GM18520 (cell line): ENCODE results near the gene WNT9A.
"Not testable (repeated sequence)": the region's sequence is repeated elsewhere in the genome, so short reads cannot be mapped to it uniquely, and the experiment has no call there.

Experiments
- ATAC-seq: cut with Tn5 transposase; IDR thresholded peaks from one replicate; pipeline ENCODE4 v1.9.1; 2021; ENCODE audit not compliant: unreplicated experiment

The WNT9A gene, protein sequence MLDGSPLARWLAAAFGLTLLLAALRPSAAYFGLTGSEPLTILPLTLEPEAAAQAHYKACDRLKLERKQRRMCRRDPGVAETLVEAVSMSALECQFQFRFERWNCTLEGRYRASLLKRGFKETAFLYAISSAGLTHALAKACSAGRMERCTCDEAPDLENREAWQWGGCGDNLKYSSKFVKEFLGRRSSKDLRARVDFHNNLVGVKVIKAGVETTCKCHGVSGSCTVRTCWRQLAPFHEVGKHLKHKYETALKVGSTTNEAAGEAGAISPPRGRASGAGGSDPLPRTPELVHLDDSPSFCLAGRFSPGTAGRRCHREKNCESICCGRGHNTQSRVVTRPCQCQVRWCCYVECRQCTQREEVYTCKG

DNA sequence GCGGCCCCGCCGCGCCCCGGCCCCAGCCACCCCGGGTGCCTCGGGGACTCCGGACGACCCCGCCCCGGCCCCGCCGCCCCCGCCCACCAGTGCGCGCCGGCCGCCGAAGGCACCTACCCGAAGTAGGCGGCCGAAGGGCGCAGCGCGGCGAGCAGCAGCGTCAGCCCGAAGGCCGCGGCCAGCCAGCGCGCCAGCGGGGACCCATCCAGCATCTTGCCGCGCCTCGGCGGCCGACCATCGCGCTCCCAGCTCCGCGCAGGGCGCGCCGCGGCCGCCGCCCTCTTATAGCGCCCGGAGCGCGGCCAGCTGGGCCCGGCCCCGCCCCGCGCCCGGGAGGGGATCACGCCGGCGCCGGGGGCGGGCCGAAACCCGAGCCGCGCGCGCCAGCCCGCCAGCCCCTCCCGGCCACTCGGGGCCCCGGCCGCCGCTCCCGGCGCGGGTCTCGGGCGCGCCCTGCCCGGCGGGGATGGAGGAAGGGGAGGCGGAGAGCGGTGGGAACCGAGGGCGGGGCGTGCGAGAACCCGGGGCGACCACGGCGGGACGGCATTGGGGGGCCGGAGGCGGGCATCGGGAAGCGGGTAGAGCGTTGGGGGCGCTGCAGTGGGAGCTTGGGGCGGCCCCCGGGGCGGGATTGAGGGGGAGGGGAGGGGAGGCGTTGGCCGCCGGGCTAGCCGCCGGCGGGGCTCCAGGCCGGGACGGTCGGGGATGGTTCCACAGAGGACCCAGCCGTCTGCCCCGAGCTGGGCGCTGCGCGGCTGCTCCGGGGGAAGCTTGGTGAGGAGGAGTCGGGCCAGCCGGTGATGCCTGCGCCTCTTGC is at the start of gene WNT9A:
TSS of gene WNT9A (minus strand) at position 257 of the 817 bp plus-strand sequence. CDS start at position 212, 45 bp downstream.
- ATAC-seq, result no peak

DNA sequence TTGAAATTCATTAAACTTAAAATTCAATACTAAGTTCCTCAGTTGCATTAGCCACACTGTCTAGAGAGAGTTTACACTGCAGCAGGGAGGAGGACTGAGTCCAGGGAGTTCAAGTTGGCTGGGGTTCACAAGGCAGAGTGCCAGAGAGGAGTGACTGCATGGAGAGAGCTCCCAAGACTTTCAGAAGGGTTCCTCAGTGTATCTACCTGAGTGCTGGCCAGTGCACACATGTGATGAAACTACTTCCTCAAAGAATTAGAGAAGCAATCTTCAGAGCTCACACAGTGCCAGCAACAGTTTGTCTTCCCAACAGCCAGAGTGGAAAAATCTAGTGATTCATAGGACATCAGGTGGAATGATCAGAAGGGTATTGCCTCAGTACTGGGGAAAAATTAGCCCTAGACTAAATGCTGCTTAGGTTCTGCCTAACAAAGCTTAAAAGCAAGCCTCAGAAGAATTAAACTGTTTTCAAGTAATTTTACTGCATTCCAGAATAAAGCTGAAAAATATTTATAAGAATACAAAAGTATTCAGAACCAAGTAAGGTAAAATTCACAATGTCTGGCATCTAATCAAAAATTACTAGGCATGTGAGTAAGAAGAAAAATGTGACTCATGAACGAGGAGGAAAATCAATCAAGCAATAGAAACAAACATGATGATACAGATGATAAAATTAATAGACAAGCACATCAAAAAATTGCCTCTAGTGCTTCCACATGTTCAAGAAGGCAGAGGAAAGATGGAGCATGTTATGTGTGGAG is 48.6 kb upstream of the WNT9A start:
- no peak for ATAC-seq

DNA sequence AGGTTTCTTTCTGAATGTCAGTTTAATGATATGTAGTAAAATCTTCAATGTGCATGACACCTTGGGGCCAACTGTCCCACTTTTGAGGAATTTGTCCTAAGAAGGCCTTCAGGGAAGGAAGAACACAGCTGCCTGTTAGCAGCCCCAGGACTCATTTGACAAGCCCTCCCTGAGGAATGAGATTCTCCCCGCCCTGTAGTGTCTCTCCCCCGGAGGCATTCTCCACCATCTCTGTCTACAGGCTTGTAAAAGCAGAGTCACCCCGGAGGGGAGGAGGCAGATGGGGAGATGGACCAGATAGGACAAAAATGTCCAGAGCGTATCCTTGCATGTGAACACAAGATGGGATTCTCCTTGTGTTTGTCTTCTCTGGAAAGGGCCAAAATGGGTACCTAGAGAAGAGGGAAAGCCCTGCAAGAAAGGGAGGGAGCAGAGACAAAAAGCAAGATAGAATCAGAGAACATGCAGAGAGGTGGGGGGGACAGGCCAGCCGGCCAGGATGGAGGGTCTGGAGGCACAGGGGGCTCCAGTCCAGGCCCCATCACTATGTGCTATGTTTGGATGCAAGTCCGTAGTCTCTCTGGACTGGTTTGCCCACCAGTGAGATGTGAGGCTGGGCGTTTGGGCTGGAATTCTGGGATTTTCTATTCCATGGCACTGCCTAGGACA is 47.0 kb upstream of the WNT9A start:
- ATAC-seq, result no peak

GRCh38 chr1:227987181-227987580 is 39.4 kb upstream of the WNT9A start:
- no peak for ATAC-seq

DNA sequence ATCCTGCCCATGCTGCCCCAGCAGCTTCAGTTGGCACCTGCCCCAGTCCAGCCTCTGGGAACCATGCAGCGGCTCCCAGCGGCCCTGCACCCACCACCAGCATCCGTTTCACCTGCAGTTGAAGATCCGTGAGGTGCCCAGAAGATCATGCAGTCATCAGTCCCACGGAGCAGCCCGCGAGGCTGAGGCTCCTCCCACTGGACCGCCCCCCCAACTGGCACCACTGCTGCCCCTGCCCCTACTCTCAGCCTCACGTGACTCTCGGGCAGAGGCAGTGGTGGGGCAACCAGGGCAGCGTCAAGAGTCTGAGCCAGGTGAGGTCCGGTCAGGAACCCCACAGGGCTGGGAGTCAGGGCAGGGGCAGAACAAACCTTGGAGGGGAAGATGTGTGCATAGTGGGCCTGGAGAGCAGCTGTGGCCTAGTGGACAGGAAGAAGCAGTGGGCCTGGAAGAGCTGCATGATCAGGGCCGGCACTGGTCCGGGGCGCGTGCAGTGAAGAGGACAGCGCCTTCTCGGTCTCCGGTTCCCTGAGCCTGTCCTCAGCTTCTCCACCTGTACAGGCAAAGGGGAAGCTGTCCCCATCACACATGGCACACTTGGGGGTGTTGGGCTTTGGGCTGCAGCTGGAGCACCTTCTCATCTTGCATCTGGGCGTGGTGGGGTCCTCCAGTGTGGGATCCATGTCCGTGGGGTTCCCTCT is 28.0 kb upstream of the WNT9A start:
- ATAC-seq, result not testable (repeated sequence)

DNA sequence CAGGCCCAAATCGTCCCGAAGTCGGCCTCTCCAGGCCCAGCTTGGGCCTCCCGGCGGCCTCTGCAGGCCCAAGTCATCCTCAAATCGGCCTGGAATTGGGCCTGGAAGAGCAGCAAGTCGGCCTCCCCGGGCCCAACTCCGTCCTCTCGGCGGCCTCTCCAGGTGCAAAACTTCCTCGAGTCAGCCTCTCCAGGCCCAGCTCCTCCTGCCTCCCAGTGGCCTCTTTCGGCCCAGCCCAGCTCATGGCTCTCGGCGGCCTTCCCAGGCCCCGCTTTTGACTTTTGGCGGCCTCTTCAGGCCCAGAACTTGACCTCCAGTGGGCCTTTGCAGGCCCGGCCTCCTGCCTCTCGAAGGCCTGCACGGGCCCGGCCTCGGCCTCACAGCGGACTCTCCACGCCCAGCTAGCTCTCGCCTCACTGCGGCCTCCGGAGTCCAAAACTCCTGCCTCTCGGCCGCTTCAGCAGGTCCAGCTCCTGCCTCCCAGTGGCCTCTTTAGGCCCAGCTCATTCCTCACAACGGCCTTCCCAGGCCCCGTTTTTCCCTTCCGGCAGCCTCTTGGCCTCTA is 26.1 kb upstream of the WNT9A start:
- ATAC-seq, result not testable (repeated sequence)

DNA sequence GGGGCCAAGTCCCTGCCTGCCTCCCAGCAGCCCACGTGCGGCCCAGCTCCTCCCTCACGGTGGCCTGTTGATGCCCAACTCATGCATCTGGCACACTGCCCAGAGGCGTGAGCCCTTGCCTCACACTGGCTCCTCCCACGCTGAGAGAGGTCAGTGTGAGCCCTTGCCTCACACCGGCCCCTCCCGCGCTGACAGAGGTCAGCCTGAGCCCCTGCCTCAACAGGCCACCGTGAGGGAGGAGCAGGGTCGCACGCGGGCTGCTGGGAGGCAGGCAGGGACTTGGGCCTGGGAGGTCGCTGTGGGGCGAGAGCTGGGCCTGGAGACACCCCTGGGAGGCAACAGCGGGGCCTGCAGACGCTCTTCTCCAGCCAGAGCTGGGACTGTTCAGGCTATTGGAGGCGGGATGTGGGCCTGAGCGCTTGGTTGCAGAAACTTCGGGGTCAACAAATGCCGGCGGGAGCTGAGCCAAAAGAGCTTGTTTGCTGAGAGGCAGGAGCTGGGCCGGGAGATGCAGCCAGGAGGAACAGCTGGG is 25.2 kb upstream of the WNT9A start:
- not testable (repeated sequence) for ATAC-seq

DNA sequence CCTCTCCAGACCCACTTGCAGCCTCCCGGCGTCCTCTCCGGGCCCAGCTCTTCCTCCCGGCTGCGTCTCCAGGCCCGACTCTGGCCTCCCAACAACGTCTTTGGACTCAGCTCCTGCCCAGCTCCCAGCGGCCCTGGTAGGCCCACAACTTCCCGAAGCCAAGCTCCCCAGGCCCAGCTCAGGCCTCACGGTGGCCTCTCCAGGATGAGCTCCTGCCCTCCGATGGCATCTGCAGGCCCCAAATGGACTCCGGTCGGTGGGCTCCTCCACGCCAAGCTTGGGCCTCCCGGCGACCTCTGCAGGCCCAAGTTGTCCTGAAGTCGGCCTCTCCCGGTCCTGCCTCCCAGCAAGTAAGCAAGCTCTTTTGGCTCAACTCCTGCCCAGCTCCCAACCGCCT is 24.5 kb upstream of the WNT9A start:
- not testable (repeated sequence) for ATAC-seq

DNA sequence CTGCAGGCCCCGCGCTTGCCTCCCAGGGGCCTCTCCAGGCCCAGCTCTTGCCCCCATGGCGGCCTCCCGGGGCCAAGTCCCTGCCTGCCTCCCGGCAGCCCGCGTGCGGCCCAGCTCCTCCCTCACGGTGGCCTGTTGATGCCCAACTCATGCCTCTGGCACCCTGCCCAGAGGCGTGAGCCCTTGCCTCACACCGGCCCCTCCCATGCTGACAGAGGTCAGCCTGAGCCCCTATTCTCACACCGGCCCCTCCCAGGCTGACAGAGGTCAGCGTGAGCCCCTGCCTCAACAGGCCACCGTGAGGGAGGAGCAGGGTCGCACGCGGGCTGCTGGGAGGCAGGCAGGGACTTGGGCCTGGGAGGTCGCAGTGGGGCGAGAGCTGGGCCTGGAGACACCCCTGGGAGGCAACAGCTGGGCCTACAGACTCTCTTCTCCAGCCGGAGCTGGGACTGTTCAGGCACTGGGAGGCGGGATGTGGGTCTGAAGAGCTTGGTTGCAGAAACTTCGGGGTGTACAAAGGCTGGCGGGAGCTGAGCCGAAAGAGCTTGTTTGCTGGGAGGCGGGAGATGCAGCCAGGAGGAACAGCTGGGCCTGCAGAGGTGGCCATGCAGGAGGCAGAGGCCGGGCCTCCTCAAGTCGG is 24.0 kb upstream of the WNT9A start:
- ATAC-seq, result not testable (repeated sequence)

GRCh38 chr1:227971216-227971615 is 23.5 kb upstream of the WNT9A start:
- ATAC-seq, result not testable (repeated sequence)

DNA sequence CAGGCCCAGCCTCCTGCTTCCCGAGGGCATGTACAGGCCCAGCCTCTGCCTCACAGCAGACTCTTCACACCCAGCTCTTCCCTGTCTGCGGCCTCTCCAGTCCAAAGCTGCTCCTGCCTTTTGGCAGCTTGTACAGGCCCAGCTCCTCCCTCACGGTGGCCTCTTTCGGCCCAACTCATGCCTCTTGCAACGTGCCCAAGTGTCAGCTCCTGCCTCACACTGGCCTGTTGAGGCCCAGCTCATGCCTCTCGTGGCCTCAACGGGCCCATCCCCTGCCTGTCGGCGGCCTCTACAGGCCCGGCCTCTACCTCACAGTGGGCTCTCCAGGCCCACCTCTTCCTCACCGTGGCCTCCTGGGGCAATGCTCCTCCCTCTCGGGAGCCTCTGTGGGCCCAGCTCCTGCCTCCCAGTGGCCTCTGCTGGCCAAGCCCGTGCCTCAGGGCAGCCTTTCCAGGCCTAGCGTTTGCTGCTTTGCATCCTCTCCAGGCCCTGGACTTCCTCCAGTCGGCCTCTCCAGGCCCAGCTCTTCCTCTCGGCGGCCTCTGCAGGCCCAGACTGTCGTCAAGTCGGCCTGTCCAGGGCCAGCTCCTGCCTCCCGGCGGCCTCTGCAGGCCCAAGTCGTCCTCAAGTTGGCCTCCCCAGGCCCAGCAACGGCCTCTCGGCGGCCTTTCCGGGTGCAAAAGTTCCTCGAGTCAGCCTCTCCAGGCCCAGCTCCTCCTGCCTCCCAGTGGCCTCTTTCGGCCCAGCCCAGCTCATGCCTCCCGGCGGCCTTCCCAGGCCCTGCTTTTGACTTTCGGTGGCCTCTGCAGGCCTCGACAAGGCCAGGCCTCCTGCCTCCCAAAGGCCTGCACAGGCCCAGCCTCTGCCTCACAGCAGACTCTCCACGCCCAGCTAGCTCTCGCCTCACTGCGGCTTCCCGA is 22.6 kb upstream of the WNT9A start:
- not testable (repeated sequence) for ATAC-seq

DNA sequence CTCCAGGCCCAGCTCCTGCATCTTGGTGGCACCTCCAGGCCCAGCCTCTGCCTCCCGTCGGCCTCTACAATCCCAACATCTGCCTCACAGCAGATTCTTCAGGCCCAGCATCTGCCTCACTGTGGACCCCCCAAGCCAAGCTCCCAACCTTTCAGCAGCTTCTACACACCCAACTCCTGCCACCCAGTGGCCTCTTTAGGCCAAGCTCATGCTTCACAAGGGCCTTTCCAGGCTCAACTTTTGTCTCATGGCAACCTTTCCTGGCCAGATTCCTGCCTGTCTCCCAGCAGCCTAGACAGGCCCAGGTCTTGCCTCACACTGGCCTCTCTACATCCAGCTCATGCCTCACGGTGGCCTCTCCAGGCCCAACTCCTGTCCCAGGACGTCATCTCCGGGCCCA is 20.1 kb upstream of the WNT9A start:
- ATAC-seq, result not testable (repeated sequence)

- not testable (repeated sequence) for ATAC-seq
These were observed 19.0 kb upstream of the WNT9A start for GRCh38 chr1:227966733-227967132.

DNA sequence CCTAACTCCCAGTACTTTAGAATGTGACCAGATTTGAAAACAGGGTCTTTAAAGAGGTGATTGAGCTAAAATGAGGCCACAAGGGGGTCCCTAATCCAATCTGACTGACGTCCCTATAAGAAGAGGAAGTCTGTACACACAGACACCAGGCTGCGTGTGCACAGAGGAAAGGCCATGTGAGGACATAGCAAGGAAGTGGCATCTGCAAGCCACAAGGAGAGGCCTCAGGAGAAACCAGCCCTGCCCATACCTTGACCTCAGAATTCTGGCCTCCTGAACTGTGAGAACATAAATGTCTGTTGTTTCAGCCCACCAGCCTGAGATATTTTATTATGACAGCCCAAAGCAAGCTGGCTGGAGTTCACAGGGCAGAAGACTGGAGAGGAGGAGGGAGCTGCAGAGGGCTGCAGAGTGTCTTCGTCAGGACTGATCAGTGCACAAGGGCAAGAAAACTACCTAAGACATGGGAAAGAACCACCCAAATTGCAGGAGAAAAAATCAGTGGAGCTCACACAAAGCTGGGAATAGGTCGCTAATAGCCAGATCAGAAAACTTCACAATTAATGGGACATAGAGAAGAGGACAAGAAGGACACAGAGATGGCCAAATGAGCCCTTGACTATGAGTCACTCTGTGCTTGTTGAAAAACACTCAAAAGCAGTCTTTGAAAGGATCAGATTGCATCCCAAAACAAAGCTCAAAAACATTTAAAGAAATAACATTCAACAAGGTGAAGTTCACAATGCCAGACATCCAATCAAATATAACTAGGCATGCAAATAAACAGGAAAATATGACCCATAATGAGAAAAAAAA is 14.1 kb upstream of the WNT9A start:
- no peak for ATAC-seq

- ATAC-seq, result no peak
These were observed 11.7 kb upstream of the WNT9A start for GRCh38 chr1:227959325-227959860.

GRCh38 chr1:227958617-227959324 is 11.0 kb upstream of the WNT9A start:
- ATAC-seq, result no peak
